ENCODE measurements around the gene MAP7D1.

The MAP7D1 gene

GRCh38 chr1:36128126-36128904 is 27.6 kb upstream of the MAP7D1 start:
- no peak for DNase-seq

- DNase-seq = no peak
Observed at GRCh38 chr1:36128905-36129206, 27.1 kb upstream of the MAP7D1 start.

GRCh38 chr1:36132029-36132428 is 23.9 kb upstream of the MAP7D1 start:
- no peak for DNase-seq

GRCh38 chr1:36133484-36133883 is 22.5 kb upstream of the MAP7D1 start:
- peak; percentile 35 for DNase-seq

GRCh38 chr1:36134031-36134430 is 21.9 kb upstream of the MAP7D1 start:
- DNase-seq = no peak

GRCh38 chr1:36134505-36135329 is 21.2 kb upstream of the MAP7D1 start:
- no peak for DNase-seq

- no peak for DNase-seq
Observed at GRCh38 chr1:36135330-36135667, 20.7 kb upstream of the MAP7D1 start.

DNA sequence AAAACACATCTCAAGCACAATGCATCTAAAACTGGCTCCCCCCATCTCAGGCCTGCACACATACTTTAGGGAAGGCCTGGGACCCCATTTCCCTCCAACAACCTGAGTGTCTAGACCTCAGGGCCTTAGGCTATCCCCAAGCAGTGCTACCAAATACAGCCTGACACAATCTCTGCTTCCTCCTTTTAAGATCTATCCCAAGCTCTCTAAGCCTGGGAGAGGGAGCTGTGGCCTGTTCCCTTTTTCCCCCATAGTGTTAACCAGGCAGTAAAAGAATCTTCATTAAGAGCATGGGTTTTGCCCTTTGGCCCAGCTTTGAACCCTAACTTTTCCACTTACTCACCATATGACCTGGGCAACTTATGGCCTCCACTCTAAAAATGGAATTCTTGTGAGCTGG is 20.2 kb upstream of the MAP7D1 start:
- no peak for DNase-seq

DNA sequence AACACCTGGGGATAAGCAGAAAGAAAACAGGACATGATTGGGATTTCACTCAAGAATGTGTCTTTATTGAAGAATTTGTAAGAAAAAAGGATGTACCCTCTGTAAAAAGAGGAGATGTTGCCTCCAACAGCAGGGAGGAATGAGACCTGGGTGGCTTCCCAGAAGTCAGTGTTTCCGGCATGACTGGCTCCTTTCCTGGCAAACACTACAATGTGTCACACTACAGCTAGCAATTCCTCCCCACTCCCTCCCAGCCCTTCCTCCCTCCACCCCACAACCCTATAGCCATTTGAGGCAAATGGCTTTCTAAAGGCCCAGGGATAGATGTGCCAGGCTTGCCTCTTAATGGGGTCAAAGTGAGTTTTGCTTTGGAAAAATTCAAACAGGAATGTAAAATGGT is 19.4 kb upstream of the MAP7D1 start:
- DNase-seq = no peak

GRCh38 chr1:36137226-36137625 is 18.7 kb upstream of the MAP7D1 start:
- DNase-seq = no peak

- DNase-seq = peak; percentile 47
Observed at GRCh38 chr1:36137776-36138175, 18.2 kb upstream of the MAP7D1 start.

DNA sequence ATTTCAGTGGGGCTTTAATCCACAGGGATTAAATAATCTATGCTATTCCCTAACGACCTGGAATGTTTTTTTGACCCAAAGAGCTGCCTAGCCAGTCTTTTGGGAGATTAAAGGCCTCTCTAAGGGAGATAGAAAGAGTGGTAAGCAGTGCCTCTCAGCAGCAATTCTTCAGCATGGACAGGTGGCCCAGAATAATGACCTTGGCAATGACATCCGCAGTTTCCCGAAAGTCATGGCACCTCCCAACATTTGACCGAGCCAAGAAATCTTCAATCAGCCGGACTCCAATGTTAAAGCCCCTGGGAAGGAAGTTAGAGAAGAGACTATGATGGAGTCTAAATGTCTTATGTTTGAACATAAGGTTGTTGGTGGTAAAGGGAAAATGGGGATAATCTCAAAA is 16.4 kb upstream of the MAP7D1 start:
- DNase-seq = no peak

DNA sequence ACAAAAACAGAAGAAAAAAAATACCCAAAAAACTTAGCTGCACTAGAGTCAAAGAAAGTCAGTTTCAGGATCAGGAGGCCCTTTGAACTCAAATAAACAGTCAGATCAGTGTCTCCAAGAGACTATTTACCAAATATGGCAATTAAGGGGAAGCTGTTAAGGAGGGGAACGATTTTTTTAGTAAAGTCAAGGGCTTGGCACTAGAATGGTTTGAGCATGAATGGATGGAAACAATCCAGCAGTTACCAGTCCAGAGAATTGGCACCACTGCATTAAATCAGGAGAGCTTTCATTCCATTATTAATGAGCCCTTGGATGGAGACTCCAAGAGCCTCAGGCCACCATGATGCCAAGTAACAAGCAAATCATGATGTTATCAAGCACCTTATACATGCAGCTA is 13.8 kb upstream of the MAP7D1 start:
- no peak for DNase-seq

DNA sequence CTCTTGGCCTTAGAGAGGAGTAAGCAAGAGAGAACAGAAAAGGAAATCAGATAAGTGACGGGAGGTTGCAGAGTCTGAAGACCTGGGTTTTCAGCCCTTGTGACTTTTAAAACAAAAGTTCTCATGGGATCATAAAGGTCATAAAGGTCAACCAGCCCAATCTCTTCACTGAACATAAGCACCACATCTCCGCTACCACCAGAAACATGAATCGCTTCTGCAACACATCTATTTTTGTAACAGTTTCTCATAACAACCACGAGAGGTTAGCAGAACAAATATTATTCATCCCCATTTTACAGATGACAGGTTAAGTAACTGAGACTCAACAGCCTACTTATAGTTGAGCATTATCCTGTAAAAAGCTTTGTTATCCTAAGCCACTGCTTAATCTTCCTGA is 12.5 kb upstream of the MAP7D1 start:
- DNase-seq = no peak

GRCh38 chr1:36144413-36144812 is 11.5 kb upstream of the MAP7D1 start:
- DNase-seq = no peak

GRCh38 chr1:36148821-36149236 is 7.1 kb upstream of the MAP7D1 start:
- peak; percentile 97 for DNase-seq

GRCh38 chr1:36149237-36149972 is 6.6 kb upstream of the MAP7D1 start, which contains the start of gene TRAPPC3:
TSS of gene TRAPPC3 (minus strand) at chr1:36149486. CDS start at chr1:36149378, 108 bp downstream.
- peak; percentile 100 for DNase-seq

DNA sequence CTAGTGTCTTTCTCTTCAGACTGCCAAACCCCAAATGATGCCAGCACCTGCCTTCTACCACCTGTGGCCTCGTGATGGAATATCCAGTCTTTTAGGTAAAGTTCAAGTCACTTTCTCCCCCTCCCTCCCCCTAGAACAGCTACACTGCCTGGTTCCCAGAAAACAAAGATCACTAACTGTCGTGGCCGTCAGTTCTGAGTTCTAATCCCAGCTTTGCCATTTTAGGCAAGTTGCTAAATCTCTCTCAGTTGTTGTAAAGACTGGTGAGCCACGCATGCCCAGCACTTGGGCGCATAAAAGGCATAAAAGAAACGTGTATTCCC is 6.0 kb upstream of the MAP7D1 start:
- no peak for DNase-seq

- peak; percentile 98 for DNase-seq
Observed at GRCh38 chr1:36150296-36151133, 5.4 kb upstream of the MAP7D1 start.

GRCh38 chr1:36151134-36151844 is 4.7 kb upstream of the MAP7D1 start:
- no peak for DNase-seq

GRCh38 chr1:36151845-36152203 is 4.1 kb upstream of the MAP7D1 start:
- no peak for DNase-seq

- no peak for DNase-seq
Observed at GRCh38 chr1:36153476-36153875, 2.5 kb upstream of the MAP7D1 start.
